GM18526 (cell line): ENCODE data around the gene CNTN3.

ENCODE experiments used
- POLR2A ChIP-seq: IDR thresholded peaks from 3 replicates; pipeline ENCODE4 v1.6.1; 2011; ENCODE audit not compliant: insufficient read length; ENCODE audit errors: extremely low read depth

The CNTN3 gene

DNA sequence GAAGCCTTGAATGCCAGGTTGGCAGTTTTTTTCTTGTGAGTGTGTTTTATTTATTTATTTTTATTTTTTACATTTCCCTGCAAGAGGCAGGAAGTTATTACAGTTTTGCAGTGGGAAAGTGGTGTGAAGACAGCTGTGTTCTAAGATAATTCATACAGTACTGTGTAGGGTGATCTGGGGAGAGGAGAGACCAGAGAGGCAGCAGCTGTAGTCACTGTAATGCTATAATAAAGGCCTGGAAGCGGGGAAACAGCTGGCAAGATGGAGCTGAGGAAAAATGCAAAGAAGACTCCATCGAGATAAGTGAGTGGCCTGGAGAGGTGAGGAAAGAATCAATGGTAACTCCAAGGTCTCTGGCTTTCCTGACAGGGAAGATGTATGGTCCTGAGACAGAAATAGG is 23.1 kb downstream of the CNTN3 start:
- TF ChIP-seq POLR2A: no peak

DNA sequence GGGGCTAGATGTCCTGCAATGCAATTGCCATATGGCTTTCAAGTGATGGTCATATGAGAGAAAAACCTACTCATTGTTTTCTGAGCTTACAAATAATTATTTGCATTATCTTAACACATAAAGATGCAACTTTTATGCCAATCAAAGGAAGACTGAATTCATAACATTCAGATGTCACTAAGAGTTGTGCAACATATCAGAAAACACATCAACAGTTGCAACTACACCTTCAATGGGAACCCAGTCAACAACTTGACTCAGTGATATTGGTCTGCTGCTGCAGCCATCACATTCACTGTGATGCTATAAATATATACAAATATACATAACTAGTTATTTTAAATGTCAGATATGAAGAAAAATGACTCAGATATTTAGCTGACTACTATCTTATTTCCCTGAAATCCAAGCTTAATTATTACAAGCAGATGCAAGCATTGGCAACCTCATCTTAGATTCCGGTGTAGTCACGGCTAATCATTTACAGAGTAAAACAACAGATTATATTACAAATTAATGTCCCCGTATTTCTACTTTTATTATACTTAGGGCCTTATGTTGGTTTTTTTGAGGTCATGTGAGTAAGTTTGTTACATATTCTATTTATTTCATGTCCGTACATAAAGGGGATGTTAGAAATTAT is 23.7 kb downstream of the CNTN3 start:
- no peak for TF ChIP-seq POLR2A

DNA sequence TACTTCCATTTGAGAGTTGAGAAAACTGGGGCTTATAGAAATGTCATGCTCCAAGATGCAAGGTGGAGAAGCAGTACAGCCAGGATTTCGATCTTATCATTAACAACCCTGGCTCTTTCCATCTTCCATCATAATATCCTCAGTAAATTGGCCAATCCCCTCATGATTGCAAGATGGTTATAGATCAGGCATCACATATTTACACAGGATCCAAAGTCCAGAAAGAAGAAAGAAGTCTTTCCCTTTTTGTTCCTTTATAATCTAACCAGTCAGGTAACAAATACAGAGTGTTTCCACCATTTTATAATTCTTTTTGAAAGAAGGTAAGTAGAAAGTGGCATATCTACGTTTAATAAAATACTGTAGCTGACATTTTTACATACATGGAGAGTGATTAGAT is 29.7 kb downstream of the CNTN3 start:
- TF ChIP-seq POLR2A: no peak

DNA sequence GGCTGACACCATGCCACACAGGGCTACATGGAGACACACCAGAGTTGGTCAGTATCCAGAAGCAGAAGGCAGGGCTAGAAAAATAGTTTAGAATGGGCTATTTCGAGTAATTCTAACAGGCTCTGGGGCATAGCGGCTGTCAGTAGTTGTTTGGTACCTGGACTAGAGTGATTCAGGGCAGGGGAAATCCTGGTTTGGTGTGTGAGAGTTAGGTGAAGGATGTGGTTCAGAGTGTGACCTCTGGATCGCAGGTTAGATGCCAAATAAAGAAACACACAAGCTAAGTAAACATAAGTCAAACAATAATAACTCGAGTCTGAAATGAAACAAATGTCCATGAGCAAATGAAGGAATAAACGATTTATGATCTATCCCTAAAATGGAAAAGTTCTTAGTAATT is 31.5 kb downstream of the CNTN3 start:
- no peak for TF ChIP-seq POLR2A

DNA sequence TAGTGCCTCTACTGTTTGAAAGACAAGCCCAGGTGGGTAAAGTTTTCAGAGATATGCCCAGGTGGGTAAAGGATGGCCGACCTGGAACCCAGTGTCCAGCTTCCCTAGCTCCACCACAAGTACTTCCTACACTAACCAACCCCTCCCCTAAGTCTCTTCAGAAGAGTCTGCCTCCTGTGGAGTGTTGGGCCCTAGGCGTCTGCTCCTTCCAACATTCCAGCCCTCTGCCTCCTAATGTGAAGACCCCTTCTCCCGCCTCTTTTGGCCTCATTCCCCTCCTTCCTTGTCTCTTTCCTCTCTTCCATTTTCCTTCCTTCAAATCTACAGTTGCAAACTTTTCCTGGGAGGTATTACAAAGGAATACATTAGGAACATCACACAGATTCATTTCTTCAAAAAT is 38.6 kb downstream of the CNTN3 start:
- TF ChIP-seq POLR2A: no peak

DNA sequence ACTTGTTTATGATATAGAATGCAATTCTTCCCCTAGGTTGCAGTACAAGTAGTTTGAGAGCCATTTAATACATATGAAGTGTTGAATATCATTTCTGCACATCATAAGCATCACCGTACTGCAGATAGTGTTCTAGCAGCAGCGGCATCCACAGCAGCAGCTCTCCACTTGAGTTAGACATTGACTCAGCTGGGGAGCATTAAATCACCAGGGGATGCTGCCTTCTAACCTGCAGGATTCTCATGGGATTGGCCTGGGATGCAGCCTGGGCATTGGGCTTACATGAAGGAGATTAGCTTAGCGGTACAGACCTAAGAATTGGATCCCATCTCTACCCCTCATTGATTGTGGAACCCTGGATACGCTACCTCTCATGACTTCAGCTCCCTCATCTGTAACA is 43.3 kb downstream of the CNTN3 start:
- no peak for TF ChIP-seq POLR2A
